ENCODE data around the gene CNKSR2.
"Not testable (repeated sequence)": the region's sequence is repeated elsewhere in the genome, so short reads cannot be mapped to it uniquely, and the experiment has no call there.

The CNKSR2 gene

DNA sequence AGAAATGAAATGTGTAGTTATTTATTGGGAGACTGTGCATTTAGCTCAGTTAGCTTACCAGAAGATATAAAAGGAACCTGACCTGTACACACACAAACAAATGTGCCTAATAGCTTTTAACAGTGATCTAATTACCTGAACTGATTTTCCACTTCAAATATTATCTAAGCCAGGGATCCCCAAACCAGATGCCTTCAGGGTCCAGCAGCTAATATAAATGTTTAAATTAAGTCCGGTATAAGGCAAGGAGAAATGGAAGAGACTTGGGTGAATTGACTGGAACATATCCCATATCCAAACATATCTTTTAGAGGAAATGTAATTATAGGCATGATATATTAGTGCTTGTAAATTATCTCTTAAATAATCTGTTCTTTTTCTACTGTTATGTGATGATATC is 66.7 kb downstream of the CNKSR2 start:
- DNase-seq, result no peak

GRCh38 chrX:21457718-21458117 is 83.5 kb downstream of the CNKSR2 start:
- DNase-seq, result no peak

- no peak for DNase-seq
These were observed 94.9 kb downstream of the CNKSR2 start for GRCh38 chrX:21469071-21469470.

DNA sequence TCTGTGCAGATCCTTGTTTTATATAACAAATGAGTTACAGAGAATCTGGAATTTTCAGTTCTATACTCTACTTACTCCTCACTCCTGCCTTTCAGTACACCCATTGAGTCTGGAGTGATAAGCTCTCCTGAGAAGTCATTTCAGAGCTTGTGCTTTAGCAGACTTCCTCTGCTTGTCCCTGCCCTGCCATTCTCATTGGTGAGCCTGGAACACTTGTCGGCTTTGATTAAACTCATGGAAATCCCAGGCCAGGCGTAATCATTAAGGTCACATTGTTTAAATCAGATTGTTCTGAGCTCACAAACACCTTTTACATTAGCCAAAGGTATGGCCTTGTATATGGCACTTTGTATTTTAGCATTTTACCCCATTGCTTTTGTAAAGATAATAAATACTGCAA is 102.7 kb downstream of the CNKSR2 start:
- no peak for DNase-seq

DNA sequence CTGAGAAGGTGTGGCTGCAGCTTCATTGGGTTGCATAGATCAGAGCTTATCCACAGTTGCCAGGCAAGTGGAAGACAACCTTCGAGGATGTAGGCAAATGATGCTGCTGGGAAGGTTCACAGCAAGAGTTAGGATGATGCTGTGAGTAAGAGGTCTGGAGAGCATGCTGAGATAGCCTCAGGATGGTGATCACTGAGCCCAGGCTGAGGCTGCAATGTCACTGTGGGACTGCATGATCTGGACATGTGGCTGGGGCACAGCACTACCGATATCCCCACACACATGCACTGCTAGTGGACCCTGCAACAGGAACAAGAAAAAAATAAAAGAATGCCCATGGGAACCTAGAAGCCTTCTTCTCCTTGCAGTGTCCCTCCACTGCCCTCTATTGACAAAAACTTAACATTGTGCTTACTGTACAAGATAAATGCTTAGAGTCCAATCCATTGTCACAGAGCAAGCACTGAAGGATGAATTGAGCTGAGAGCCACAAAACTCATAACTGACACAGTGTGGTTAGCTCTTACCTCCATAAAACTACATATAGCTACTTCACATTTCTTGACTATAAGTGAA is 105.6 kb downstream of the CNKSR2 start:
- DNase-seq, result peak; percentile 8

DNA sequence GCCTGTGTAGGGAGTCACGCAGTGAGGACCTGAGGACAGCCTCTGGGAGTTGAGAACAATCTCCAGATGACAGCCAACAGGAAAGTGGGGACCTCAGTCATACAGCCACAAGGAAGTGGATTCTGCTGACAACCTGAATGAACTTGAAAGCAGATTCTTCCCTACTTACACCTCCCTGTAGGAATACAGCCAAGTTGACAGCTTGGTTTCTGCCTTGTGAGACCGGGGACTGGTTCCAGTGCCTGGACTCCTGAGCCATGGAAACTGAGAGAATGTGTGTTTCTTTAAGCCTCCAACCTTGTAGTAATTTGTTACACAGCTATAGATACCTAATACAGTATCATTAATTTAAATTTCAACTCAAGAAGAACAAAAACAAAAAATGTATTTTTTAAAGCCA is 107.5 kb downstream of the CNKSR2 start:
- no peak for DNase-seq

DNA sequence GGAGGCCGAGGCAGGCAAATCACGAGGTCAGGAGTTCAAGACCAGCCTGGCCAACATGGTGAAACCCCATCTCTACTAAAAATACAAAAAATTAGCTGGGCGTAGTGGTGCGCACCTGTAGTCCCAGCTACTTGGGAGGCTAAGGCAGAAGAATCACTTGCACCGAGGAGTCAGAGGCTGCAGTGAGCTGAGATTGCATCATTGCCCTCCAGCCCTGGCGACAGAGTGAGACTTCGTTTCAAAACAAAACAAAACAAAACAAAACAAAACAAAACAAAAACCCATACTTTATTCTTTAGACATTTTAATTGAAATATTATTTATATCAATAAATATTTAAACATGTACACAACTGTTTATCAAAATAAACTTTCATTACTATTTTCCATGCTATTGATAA is 109.8 kb downstream of the CNKSR2 start:
- DNase-seq, result not testable (repeated sequence)

- DNase-seq, result no peak
These were observed 113.6 kb downstream of the CNKSR2 start for GRCh38 chrX:21487832-21488231.

GRCh38 chrX:21490341-21490740 is 116.1 kb downstream of the CNKSR2 start:
- DNase-seq, result no peak

GRCh38 chrX:21493226-21493830 is 119.1 kb downstream of the CNKSR2 start:
- DNase-seq, result no peak

GRCh38 chrX:21503593-21503992 is 129.4 kb downstream of the CNKSR2 start:
- DNase-seq, result no peak

- DNase-seq, result no peak
These were observed 135.7 kb downstream of the CNKSR2 start for GRCh38 chrX:21509912-21510311.

- DNase-seq, result no peak
These were observed 149.8 kb downstream of the CNKSR2 start for GRCh38 chrX:21524008-21524407.

GRCh38 chrX:21528076-21528475 is 153.9 kb downstream of the CNKSR2 start:
- no peak for DNase-seq

GRCh38 chrX:21529771-21530170 is 155.6 kb downstream of the CNKSR2 start:
- no peak for DNase-seq

GRCh38 chrX:21544642-21545041 is 170.4 kb downstream of the CNKSR2 start:
- not testable (repeated sequence) for DNase-seq

GRCh38 chrX:21559417-21559816 is 185.2 kb downstream of the CNKSR2 start:
- no peak for DNase-seq

GRCh38 chrX:21565025-21565424 is 190.8 kb downstream of the CNKSR2 start:
- no peak for DNase-seq

GRCh38 chrX:21574793-21575192 is 200.6 kb downstream of the CNKSR2 start:
- DNase-seq, result no peak

GRCh38 chrX:21581479-21581878 is 207.3 kb downstream of the CNKSR2 start:
- no peak for DNase-seq

DNA sequence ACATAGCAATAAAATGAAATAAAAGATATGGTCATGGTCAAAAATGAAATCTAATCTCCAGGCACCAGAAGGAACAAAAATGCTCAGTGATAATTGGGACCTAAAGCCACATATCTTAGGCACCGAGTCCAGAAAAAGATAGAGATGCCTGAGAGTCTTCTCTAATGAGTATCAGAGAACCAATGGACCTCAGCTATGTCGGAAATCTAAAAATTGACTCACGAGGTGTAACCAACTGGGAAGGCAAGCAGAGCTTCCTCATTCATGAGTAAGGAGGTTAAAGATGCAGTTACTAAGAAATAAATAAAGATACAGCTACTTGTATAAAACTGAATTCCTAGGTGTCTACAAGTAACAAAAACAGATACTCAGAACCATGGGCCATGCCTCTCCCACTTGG is 211.8 kb downstream of the CNKSR2 start:
- DNase-seq, result no peak

DNA sequence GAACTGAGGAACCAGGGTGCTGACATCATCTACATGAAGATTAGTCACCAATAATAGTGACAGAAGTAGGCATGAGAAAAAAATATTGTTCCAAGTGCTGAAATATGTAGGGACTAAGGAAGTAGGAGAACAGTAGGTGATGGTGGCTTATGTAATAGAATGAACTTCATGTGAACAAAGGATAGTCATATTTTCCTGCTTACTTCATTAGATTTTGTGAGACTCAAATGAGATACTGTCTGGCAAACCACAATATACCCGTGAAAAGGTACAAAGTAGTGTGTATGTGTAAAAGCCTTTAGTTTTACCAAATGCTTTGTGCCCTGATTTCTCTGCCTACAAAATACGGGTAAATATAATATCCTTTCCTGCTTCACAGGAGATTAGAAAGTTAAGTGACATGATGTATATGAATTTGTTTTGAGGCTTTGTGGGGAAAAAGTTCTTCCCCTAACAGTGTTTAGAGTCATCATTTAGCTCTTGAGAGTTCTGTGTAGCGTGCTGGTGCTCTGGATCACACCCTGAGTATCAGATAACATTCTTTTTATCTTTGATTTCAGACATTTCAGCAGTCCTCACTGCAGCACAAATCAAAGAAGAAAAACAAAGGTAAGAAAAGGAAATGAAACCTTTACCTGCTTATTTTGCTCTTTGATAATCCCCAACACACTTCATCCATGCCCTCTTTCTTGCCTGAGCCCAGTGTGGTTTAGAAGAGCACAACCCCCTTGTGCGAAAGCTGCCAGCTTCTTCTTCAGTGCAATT is 216.0 kb downstream of the CNKSR2 start:
- DNase-seq, result no peak

- DNase-seq, result no peak
These were observed 231.8 kb downstream of the CNKSR2 start for GRCh38 chrX:21606002-21606401.

GRCh38 chrX:21610168-21610567 is 235.9 kb downstream of the CNKSR2 start:
- DNase-seq, result no peak

Data from right kidney (tissue), 1 donor.